Psoas muscle (tissue), 8 donors: ENCODE results near the gene SCAMP4. TPM values are rescaled to one million over a fixed set of nuclear protein-coding genes. Genes with fewer than 3 reads are reported as not detected.

Source experiments
- ATAC-seq, 4 donors: fragments of 200-7000 bp; cut with Tn5 transposase; one replicate each; pipeline ENCODE4 v1.9.1; 2020; ENCODE audit warnings: moderate library complexity in 3 of 4, mild to moderate bottlenecking in 2 of 4
- DNase-seq, 2 donors: peaks; one replicate each; pipeline ENCODE4 v3.0.0-alpha.2; 2020
- H3K27ac ChIP-seq: fragments of 200-600 bp; one replicate; pipeline ENCODE4 v1.8.0; 2022
- H3K27me3 ChIP-seq, 3 donors: fragments of 200-600 bp in 1 of 3; one replicate each; pipeline versions ENCODE4 v1.6.1 to v1.8.0; 2013 to 2022; ENCODE audit warnings: low read length in 2 of 3, mild to moderate bottlenecking in 2 of 3, moderate library complexity in 1 of 3; ENCODE audit not compliant: insufficient read depth in 3 of 3
- H3K36me3 ChIP-seq, 2 donors: fragments of 200-600 bp in 1 of 2; one replicate each; pipeline versions ENCODE4 v1.6.1 to v1.8.0; 2013 to 2022; ENCODE audit warnings: low read depth in 1 of 2, mild to moderate bottlenecking in 1 of 2, moderate library complexity in 1 of 2; ENCODE audit not compliant: insufficient read depth in 1 of 2
- H3K4me1 ChIP-seq: fragments of 200-600 bp; one replicate; pipeline ENCODE4 v1.8.0; 2022
- H3K4me3 ChIP-seq: fragments of 200-600 bp; one replicate; pipeline ENCODE4 v1.8.0; 2022; ENCODE audit warnings: mild to moderate bottlenecking
- H3K9me3 ChIP-seq: fragments of 200-600 bp; one replicate; pipeline ENCODE4 v1.8.0; 2022
- CTCF ChIP-seq: fragments of 200-600 bp; IDR thresholded peaks from one replicate; pipeline ENCODE4 v1.8.0; 2022; ENCODE audit warnings: antibody characterized with exemption
- WGBS, 3 donors: extraction: QIAGEN DNeasy Blood & Tissue Kit; methylation state at CpG; one replicate each; pipeline versions ENCODE4 v1.1.6 to v1.1.7; 2013; 5-methylcytosine and 5-hydroxymethylcytosine counted together
- intact Hi-C, 2 donors: fragments of 100-400 bp; cut with DNase I; formaldehyde crosslinking; loops; one replicate each; pipeline versions ENCODE4 v1.11.0 to v1.14.2; 2022
- polyA plus RNA-seq, 3 donors: library from polyadenylated mRNA; stranded (reverse); fragments of 200-250 nt; gene quantifications; one replicate each; pipeline ENCODE4 v1.2.3, GENCODE V29; 2013
- total RNA-seq, 4 donors: library from RNA; stranded (reverse); fragmentation: NEBNext Ultra II Directional in 2 of 4; extraction: Animal tissue kit (Norgen Biotek cat#: 25700) in 2 of 4; gene quantifications; one replicate each; pipeline versions ENCODE4 v1.2.1 to v1.2.4, GENCODE V29; 2021 to 2023
- donor health status: healthy with polysubstance abuse.
- donor health status: DM: no; HTN: no; CAD: no; lungs with moderate emphysema.
- donor health status: Bipolar disorder and iron deficiency.
- donor health status: healthy.
- donor health status: DM: yes; HTN: yes; CAD: no.
- donor health status: DM: no; HTN: no; CAD: no.
- donor health status: DM: no; HTN: no; CAD: no.
- donor health status: DM: yes; HTN: yes; CAD: no.

SCAMP4 gene
- total and polyA plus RNA-seq, 7 donors = 9.5 to 17.5 (median 15.5) TPM

DNA sequence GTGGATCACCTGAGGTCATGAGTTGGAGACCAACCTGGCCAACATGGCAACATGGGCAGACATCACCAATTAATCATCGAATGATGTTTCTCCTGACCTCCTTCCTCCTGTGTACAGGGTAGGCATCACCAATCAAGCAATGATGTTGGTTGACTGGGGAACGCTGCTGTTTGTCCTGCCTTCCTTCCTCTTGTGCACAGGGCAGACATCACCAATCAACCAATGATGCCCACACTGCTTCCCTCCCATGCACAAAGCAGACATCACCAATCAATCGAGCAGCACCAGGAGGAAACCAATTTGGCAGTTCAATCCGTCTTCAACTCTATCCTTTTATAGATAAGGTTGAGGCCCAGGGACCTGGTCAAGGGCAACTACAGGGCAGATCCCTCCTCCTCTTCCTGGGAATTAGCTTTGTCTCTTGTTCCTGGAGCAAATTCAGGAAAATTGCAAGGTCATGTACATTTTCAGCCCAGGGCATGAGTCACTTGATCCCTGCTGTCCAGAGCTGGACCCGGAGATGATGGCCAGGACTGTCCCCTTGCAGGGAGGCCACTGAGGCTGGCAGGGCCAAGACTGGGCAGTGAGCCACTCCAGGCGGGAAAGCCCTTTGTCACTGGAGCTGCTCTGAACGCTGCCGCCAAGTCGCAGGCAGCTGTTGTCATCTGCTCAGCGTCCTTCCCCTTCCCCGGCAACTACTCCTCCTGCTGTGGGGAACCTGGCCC is 30.4 kb downstream of the SCAMP4 start:
- intact Hi-C loops = no loop called here
- H3K9me3 ChIP-seq = no peaks in the 10 kb centered on the region
- no peak overlapping the region for H3K4me3 ChIP-seq
- ATAC-seq = peak; percentile 28 to 61 (median 36)
- H3K27ac ChIP-seq = peak overlapping the region; percentile 54
- WGBS, 3 donors = 23 to 25% (median 24%) methylated on average over 11 of the region's 11 CpGs
- H3K4me1 ChIP-seq = peaks cover 10% of the 10 kb centered on the region
- TF ChIP-seq CTCF = no peak
- no peaks in the 10 kb centered on the region for H3K36me3 ChIP-seq
- no peaks in the 10 kb centered on the region for H3K27me3 ChIP-seq
- DNase-seq = peak; percentile 66 to 80

GRCh38 chr19:1936430-1936829 is 31.2 kb downstream of the SCAMP4 start:
- no peaks in the 10 kb centered on the region for H3K9me3 ChIP-seq
- no peak for TF ChIP-seq CTCF
- H3K27me3 ChIP-seq = no peaks in the 10 kb centered on the region
- H3K4me3 ChIP-seq = no peak overlapping the region
- no peaks in the 10 kb centered on the region for H3K36me3 ChIP-seq
- ATAC-seq (no peak), DNase-seq (no peak)
- intact Hi-C loops = no loop called here
- peaks cover 10% of the 10 kb centered on the region for H3K4me1 ChIP-seq
- H3K27ac ChIP-seq = peak overlapping the region; percentile 54
- WGBS, 3 donors = 54 to 59% (median 57%) methylated on average over 3 of the region's 3 CpGs

GRCh38 chr19:1936916-1937610 is 31.9 kb downstream of the SCAMP4 start:
- DNase-seq (no peak), ATAC-seq (no peak)
- no peaks in the 10 kb centered on the region for H3K9me3 ChIP-seq
- no peaks in the 10 kb centered on the region for H3K27me3 ChIP-seq
- H3K27ac ChIP-seq = no peak overlapping the region
- 84 to 91% (median 87%) methylated on average over 24 of the region's 24 CpGs for WGBS, 3 donors
- no peak for TF ChIP-seq CTCF
- no peak overlapping the region for H3K4me3 ChIP-seq
- intact Hi-C loops = no loop called here
- H3K36me3 ChIP-seq = no peaks in the 10 kb centered on the region
- peaks cover 10% of the 10 kb centered on the region for H3K4me1 ChIP-seq

GRCh38 chr19:1938071-1938470 is 32.9 kb downstream of the SCAMP4 start:
- WGBS, 3 donors = 73 to 86% (median 83%) methylated on average over 7 of the region's 7 CpGs
- Histone ChIP-seq H3K9me3 (no peaks in the 10 kb centered on the region), H3K27me3 (no peaks in the 10 kb centered on the region), H3K4me1 (peaks cover 18% of the 10 kb centered on the region), H3K4me3 (no peak overlapping the region), H3K36me3 (no peaks in the 10 kb centered on the region), H3K27ac (no peak overlapping the region)
- TF ChIP-seq CTCF = no peak
- ATAC-seq = no peak
- DNase-seq = no peak
- intact Hi-C loops = no loop called here
